Mesodermal cell (in vitro differentiated cells): ENCODE data around the gene ABHD3.
"Not testable (repeated sequence)": the region's sequence is repeated elsewhere in the genome, so short reads cannot be mapped to it uniquely, and the experiment has no call there.

Experiments
- H3K27ac ChIP-seq: 2 replicates; pipeline ENCODE4 v1.7.0; 2013; ENCODE audit warnings: mild to moderate bottlenecking, low read depth, low read length, moderate library complexity; ENCODE audit not compliant: severe bottlenecking
- H3K36me3 ChIP-seq: 2 replicates; pipeline ENCODE4 v1.7.1; 2013; ENCODE audit warnings: mild to moderate bottlenecking, low read length, moderate library complexity; ENCODE audit not compliant: control insufficient read depth, insufficient read depth
- H3K4me1 ChIP-seq: one replicate; pipeline ENCODE4 v1.7.1; 2013; ENCODE audit warnings: mild to moderate bottlenecking, low read length; ENCODE audit not compliant: insufficient read depth, control insufficient read depth, poor library complexity, severe bottlenecking
- H3K4me3 ChIP-seq: 2 replicates; pipeline ENCODE4 v1.7.0; 2013; ENCODE audit warnings: low read length, control low read depth, mild to moderate bottlenecking; ENCODE audit not compliant: insufficient read depth, poor library complexity, severe bottlenecking; ENCODE audit errors: extremely low read depth
- H3K9me3 ChIP-seq: 2 replicates; pipeline ENCODE4 v1.7.1; 2013; ENCODE audit warnings: mild to moderate bottlenecking, low read length, moderate library complexity; ENCODE audit not compliant: control insufficient read depth
- WGBS, 2 experiments: methylation state at CpG; one replicate each; pipeline ENCODE4 v1.1.5; 2013; ENCODE audit warnings: missing lambda C conversion rate in 2 of 2; ENCODE audit not compliant: insufficient coverage in 2 of 2; 5-methylcytosine and 5-hydroxymethylcytosine counted together

Gene ABHD3

DNA sequence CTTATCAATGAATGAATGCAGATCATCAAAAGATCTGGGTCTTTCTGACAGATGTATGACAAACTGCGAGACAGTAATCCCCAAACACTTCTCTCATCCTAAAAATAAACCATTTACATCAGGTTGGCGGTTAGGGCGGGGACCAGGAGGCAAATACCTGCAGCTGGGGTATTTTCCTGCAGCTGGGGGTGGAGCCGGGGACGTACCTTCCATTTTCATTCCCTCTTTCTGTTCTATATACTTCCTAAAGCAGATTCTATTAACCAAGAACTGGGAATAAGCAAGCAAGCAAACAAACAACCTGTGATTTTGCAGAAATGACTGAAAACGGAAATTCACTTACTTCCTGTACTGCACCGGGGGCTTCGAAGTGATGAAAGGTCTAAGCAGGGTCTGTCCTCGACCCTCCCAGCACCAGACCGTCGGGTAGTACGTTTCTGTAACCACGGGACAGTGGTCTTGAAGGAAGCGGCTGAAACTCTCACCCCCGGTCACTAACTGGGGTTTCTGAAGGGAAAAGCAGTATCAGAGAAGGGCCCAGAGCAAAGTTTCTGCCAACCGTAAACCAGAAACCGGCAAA is 1.2 kb downstream of the ABHD3 start:
- 10 to 13% methylated on average over 12 to 14 of the region's 17 CpGs for WGBS, 2 experiments
- Histone ChIP-seq H3K4me1 (no peaks in the 10 kb centered on the region), H3K27ac (peak overlapping the region; percentile 12), H3K36me3 (peaks cover 10% of the 10 kb centered on the region), H3K9me3 (no peaks in the 10 kb centered on the region), H3K4me3 (peak overlapping the region; percentile 84)

DNA sequence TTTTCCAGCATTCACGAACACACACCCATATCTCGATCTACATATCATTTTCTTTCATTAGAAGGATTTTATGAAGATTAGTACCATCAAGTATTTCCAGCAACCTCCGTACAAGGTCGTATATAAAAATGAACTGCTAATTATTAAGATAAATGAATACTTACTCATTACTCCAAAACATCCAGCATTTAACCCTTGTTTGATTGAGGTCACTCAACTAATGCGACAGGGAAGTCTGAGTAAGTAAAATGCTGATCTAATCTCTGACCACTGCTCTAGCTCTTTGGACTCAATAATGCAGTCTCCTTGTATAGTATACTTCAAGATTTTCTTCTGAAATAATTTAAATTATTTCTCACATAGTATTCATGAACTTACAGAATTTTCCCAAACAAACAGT is 2.0 kb downstream of the ABHD3 start:
- Histone ChIP-seq H3K36me3 (peaks cover 10% of the 10 kb centered on the region), H3K4me1 (no peaks in the 10 kb centered on the region), H3K9me3 (no peaks in the 10 kb centered on the region), H3K27ac (no peak overlapping the region), H3K4me3 (peak overlapping the region; percentile 84)
- 89% methylated on average over 1 of the region's 5 CpGs; no CpG with 5 or more reads in 1 of the 2 experiments for WGBS, 2 experiments

DNA sequence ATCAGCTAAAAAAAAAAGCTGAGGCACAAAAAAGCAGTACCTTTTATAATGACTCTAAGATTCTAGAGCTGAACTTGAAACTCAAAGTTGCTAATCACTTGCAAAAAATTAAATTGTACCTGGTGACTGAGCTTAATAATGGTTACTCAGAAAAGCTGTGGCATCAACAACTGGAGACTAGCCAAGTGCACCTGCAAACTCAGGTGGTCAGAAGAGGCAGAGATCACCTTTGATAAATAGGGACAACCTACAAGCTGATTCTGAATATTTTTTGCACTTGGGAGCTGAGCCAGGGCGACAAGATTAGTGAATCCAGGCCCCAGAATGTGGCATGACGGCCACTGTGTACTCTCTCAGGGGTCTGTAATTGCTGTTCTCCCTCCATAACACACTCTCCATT is 3.0 kb downstream of the ABHD3 start:
- Histone ChIP-seq H3K36me3 (peaks cover 12% of the 10 kb centered on the region), H3K27ac (no peak overlapping the region), H3K9me3 (no peaks in the 10 kb centered on the region), H3K4me1 (no peaks in the 10 kb centered on the region), H3K4me3 (no peak overlapping the region)
- WGBS, 2 experiments: 100% methylated on average over 1 of the region's 2 CpGs; no CpG with 5 or more reads in 1 of the 2 experiments

DNA sequence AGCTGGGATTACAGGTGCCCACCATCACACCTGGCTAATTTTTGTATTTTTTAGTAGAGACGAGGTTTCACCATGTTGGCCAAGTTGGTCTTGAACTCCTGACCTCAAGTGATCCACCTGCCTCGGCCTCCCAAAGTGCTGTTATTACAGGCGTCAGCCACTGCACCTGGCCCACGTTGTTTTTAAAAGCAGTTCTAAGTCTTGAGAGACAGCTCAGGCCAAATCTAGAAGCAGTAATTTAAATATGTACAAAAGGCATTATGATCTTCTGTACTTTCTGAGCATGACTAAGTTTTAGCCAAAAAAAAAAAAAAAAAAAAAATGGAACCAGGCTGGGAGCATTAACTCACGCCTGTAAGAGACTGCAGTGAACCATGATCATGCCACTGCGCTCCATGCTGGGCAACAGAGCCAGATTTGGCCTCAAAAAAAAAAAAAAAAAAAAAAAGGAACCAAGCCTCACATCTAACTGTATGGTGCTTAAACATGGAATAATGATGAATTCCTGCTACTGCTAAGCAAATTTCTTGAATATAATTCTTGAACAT is 4.0 kb downstream of the ABHD3 start:
- Histone ChIP-seq H3K4me3 (no peak overlapping the region), H3K9me3 (no peaks in the 10 kb centered on the region), H3K27ac (no peak overlapping the region), H3K4me1 (no peaks in the 10 kb centered on the region), H3K36me3 (peaks cover 13% of the 10 kb centered on the region)
- 81 to 100% methylated on average over 3 of the region's 6 CpGs for WGBS, 2 experiments

DNA sequence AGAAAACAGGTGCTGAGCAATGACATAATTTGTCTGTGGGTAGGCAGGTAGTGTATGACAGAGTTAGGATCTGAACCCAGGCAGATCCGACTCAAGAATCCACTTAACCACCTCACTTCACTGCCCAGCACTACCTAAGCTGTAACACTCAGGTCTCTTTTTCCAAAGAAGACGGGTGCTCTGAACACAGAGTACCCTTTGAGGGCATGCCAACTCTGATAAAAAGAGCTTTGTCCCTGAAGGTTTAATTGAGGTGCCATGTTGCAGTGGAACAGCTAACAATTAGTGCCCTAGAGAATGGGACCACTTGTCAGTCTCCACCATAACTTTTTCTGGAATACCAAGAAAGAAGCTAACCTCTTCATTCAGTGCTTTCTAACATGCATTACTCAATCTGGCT is 11.3 kb downstream of the ABHD3 start:
- Histone ChIP-seq H3K9me3 (no peaks in the 10 kb centered on the region), H3K4me1 (no peaks in the 10 kb centered on the region), H3K36me3 (peaks cover 18% of the 10 kb centered on the region), H3K4me3 (no peak overlapping the region), H3K27ac (no peak overlapping the region)
- WGBS, 2 experiments: 100% methylated on average over 1 of the region's 2 CpGs; no CpG with 5 or more reads in 1 of the 2 experiments

DNA sequence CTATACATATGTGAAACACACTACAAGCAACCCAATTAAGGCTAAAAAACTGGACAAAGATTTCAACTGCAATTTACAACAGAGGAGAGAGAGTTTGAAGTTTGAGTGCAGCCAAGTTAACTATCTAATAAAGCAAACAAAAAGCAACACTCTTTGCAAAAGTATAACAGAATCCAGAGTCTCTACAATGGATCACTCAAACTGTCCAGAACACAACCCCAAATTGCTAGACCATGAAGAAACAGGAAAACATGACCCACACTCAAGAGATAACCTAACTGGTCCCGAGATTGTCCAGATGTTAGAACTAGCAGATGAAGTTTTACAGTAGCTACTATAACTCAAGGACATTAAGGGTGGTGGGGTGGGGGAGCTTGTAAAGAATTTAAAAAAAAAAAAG is 14.8 kb downstream of the ABHD3 start:
- H3K36me3 ChIP-seq: peaks cover 19% of the 10 kb centered on the region
- H3K9me3 ChIP-seq: no peaks in the 10 kb centered on the region
- no peak overlapping the region for H3K4me3 ChIP-seq
- WGBS, 2 experiments: no CpG with 5 or more reads among the region's 1 CpG
- no peak overlapping the region for H3K27ac ChIP-seq
- H3K4me1 ChIP-seq: peaks cover 5% of the 10 kb centered on the region

DNA sequence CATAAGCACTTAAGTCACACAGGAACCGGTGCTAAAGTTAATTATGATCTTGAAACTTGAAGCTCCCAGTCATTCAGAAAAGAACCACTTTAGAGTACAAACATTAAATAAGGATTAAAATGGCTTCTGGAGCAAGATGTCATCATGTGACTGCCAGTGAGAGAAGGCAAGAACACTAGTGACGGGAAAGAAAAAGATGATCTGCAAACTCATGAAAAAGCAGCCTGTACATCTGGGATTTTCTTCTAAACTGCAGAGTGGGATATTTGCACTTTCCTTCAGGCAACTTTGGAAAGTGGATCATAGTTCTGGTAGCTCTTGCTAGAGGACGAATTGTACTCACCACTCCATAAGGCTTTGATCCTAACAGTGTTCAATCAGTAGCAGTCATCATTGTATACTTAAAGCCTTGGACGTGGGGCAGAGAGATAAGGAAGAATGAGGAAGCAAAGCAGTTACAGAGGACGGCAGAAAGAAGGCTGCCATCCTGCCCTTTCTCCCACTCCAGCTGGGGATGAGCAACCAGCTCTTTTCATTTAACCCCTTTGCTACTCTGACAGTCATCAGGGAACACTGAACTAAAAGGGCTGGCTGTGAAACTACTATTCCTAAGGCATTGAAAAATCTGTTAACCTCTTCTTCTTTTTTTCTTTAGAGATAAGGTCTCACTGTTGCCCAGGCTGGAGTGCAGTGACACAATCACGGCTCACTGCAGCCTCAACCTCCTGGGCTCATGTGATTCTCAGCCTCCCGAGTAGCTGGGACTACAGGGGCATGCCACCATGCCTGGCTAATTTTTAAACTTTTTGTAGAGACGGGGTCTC is 18.1 kb downstream of the ABHD3 start:
- H3K9me3 ChIP-seq: no peaks in the 10 kb centered on the region
- peak overlapping the region; percentile 65 for H3K27ac ChIP-seq
- peaks cover 15% of the 10 kb centered on the region for H3K36me3 ChIP-seq
- H3K4me1 ChIP-seq: peaks cover 5% of the 10 kb centered on the region
- 72 to 91% methylated on average over 4 to 6 of the region's 8 CpGs for WGBS, 2 experiments
- no peak overlapping the region for H3K4me3 ChIP-seq

DNA sequence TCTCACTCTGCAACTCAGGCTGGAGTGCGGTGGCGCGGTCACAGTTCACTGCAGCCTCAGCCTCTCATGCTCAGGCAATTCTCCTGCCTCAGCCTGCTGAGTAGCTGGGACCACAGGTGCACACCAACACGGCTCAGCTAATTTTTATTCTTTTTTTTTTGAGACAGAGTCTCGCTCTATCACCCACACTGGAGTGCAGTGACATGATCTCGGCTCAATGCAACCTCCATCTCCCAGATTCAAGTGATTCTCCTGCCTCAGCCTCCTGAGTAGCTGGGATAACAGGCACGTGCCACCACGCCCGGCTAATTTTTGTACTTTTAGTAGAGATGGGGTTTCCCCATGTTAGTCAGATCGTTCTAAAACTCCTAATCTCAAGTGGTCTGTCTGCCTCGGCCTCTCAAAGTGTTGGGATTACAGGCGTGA is 19.0 kb downstream of the ABHD3 start:
- not testable (repeated sequence) for H3K4me1 ChIP-seq, H3K4me3 ChIP-seq, H3K27ac ChIP-seq, H3K9me3 ChIP-seq
- 91 to 95% methylated on average over 7 to 9 of the region's 12 CpGs for WGBS, 2 experiments
- peaks cover 14% of the 10 kb centered on the region for H3K36me3 ChIP-seq

DNA sequence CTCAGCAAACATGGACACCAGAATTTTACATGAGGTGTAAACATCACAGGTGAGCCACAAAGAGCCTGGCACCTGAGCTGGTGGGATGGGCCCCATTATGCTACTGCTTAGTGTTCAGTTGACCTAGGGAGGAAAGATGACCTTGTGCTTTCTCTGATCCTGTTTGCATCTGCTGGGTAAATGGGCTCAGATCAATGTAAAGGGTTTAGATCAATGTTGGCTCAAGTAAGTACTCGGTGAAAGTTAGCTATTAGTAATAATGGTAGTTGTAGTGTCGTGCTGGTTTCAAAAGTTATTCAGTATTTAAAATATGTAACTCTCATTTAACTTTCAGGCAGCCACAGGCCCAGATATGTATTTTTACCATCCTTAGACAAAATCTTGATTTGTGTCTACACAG is 19.8 kb downstream of the ABHD3 start:
- H3K36me3 ChIP-seq: peaks cover 7% of the 10 kb centered on the region
- H3K4me1 ChIP-seq: peaks cover 5% of the 10 kb centered on the region
- H3K9me3 ChIP-seq: no peaks in the 10 kb centered on the region
- H3K27ac ChIP-seq: no peak overlapping the region
- H3K4me3 ChIP-seq: no peak overlapping the region
- no CpG with 5 or more reads among the region's 2 CpGs for WGBS, 2 experiments

DNA sequence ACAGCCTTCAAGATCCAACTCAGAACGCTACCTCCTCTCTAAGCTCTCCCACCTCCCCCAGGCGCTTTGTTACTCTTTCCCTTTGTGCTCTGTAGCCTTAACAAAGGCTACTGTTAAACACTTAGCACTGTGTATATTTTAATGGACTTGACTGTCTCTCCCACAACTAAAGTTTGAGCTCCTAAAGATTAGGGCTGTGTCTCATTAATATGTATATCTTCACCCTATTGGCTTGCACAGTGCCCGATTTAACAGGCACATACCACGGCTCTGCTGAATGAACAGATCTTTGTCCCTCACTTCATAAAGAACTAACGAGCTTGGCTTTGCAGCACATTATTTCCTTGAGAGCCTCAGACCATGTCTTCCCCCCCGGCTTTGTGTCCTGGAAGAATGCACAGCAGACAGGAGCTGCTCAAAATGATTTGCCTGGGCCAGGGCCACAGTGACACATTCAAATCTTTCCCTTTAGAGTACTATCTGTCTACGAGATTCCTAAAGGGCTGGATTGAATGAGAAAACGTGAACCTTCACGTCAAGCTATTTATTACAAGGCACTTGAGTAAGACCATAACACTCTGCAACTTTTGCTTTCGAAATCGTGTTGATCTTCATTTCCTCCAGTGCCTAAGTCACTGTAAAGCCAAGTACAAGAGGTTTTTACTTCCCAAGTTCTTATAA is 22.1 kb downstream of the ABHD3 start:
- Histone ChIP-seq H3K4me1 (peaks cover 5% of the 10 kb centered on the region), H3K4me3 (no peak overlapping the region), H3K9me3 (no peaks in the 10 kb centered on the region), H3K27ac (peak overlapping the region; percentile 37), H3K36me3 (peaks cover under 1% of the 10 kb centered on the region)
- WGBS, 2 experiments: 80 to 84% methylated on average over 5 to 10 of the region's 11 CpGs
